Measurements from ENCODE around the gene CNTN3.

The CNTN3 gene

DNA sequence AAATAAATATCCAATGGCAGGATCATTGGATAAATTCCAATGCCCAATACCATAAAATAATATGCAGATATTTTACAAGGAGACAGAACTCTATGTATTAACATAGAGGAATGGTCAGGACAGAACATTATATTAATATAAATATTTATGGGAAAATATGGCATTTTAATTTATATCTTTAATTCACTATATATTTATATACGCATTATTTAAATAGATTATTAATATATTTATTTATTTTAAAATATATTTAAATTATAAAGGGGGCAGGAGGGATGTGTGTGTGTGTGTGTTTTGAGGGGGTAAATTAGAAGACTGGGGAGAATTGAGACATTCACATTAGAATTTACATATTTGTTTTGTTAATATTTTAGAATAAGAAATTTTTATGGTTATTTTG, 31.6 kb upstream of the CNTN3 start:
- no peaks in the 10 kb centered on the region for H3F3A ChIP-seq (ENCODE audit: insufficient read depth, low read length)
- DNase-seq: no peak
- H3K9ac ChIP-seq (ENCODE audit: low read length): no peak overlapping the region
- H4K20me1 ChIP-seq (ENCODE audit: insufficient read depth, low read length): no peaks in the 10 kb centered on the region
- no peaks in the 10 kb centered on the region for H3K4me1 ChIP-seq (ENCODE audit: low read length)
- H3K9me2 ChIP-seq (replicated peaks; ENCODE audit: insufficient read depth, low read length): no peaks in the 10 kb centered on the region
- TF ChIP-seq EZH2 (optimal IDR thresholded peaks at IDR 0.05; ENCODE audit: low read depth, low read length) (no peak), EZH2phosphoT487 (IDR thresholded peaks at IDR 0.05; ENCODE audit: low read length) (no peak)
- TF ChIP-seq, protein P1, sequence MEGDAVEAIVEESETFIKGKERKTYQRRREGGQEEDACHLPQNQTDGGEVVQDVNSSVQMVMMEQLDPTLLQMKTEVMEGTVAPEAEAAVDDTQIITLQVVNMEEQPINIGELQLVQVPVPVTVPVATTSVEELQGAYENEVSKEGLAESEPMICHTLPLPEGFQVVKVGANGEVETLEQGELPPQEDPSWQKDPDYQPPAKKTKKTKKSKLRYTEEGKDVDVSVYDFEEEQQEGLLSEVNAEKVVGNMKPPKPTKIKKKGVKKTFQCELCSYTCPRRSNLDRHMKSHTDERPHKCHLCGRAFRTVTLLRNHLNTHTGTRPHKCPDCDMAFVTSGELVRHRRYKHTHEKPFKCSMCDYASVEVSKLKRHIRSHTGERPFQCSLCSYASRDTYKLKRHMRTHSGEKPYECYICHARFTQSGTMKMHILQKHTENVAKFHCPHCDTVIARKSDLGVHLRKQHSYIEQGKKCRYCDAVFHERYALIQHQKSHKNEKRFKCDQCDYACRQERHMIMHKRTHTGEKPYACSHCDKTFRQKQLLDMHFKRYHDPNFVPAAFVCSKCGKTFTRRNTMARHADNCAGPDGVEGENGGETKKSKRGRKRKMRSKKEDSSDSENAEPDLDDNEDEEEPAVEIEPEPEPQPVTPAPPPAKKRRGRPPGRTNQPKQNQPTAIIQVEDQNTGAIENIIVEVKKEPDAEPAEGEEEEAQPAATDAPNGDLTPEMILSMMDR (IDR thresholded peaks at IDR 0.05; ENCODE audit: low read length): no peak
- no peaks in the 10 kb centered on the region for H3K9me3 ChIP-seq (replicated peaks; ENCODE audit: insufficient read depth, low read length)
- no peaks in the 10 kb centered on the region for H3K79me2 ChIP-seq (ENCODE audit: low read length)
- H3K27me3 ChIP-seq (replicated peaks; ENCODE audit: insufficient read depth, low read length): no peaks in the 10 kb centered on the region
- no peak overlapping the region for H3K27ac ChIP-seq (ENCODE audit: low read length)
- no peaks in the 10 kb centered on the region for H3K36me3 ChIP-seq (replicated peaks; ENCODE audit: insufficient read depth, low read length)
- H2AFZ ChIP-seq (ENCODE audit: low read length): no peak overlapping the region
- no peak overlapping the region for H3K4me3 ChIP-seq (ENCODE audit: low read length)
- H3K4me2 ChIP-seq (ENCODE audit: low read depth, low read length): no peak overlapping the region

DNA sequence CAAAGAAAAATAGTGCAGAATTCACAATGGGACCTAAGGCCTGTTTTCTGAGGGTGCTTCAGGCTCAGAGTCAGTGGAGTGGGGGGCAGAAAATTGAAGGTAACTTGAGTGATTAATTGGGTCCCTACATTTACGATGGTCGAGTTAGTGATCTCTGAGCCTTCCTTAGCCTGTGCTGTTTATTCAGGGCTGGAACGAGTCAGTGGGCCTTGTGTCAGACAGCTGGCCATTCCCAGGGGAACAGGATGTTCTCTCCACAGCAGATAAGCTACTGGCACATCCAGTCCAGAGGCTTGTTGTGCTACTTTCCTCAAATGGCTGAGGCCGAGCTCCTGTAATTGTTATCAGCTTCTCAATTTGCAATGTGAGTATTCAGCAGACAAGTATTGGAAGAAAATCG, 29.2 kb upstream of the CNTN3 start:
- H3K9me2 ChIP-seq (replicated peaks; ENCODE audit: insufficient read depth, low read length): no peaks in the 10 kb centered on the region
- no peaks in the 10 kb centered on the region for H3K9me3 ChIP-seq (replicated peaks; ENCODE audit: insufficient read depth, low read length)
- TF ChIP-seq EZH2 (optimal IDR thresholded peaks at IDR 0.05; ENCODE audit: low read depth, low read length) (no peak), EZH2phosphoT487 (IDR thresholded peaks at IDR 0.05; ENCODE audit: low read length) (no peak)
- TF ChIP-seq, protein P1 (IDR thresholded peaks at IDR 0.05; ENCODE audit: low read length): no peak
- no peak overlapping the region for H3K4me2 ChIP-seq (ENCODE audit: low read depth, low read length)
- no peak overlapping the region for H3K27ac ChIP-seq (ENCODE audit: low read length)
- no peak for DNase-seq
- H3K36me3 ChIP-seq (replicated peaks; ENCODE audit: insufficient read depth, low read length): no peaks in the 10 kb centered on the region
- no peaks in the 10 kb centered on the region for H3F3A ChIP-seq (ENCODE audit: insufficient read depth, low read length)
- H4K20me1 ChIP-seq (ENCODE audit: insufficient read depth, low read length): no peaks in the 10 kb centered on the region
- no peaks in the 10 kb centered on the region for H3K4me1 ChIP-seq (ENCODE audit: low read length)
- no peak overlapping the region for H2AFZ ChIP-seq (ENCODE audit: low read length)
- H3K4me3 ChIP-seq (ENCODE audit: low read length): no peak overlapping the region
- H3K27me3 ChIP-seq (replicated peaks; ENCODE audit: insufficient read depth, low read length): no peaks in the 10 kb centered on the region
- no peak overlapping the region for H3K9ac ChIP-seq (ENCODE audit: low read length)
- H3K79me2 ChIP-seq (ENCODE audit: low read length): no peaks in the 10 kb centered on the region

DNA sequence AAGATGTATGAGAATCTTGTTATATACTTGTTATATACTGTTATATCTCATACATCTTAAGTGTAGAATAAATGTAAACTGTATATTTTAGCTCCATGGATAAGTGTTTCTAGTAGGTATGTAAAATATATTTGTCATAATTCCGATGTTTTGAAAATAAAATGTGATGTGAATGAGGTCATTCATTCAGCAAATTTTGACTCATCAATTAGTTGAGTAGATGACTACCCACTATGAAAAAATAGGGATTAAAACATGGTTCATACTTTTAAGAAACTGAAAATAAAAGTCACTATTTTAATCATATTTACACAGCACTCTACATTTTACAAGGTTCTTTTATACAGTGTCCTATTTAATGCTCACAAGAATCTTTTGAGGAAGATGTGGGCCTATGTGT, 28.4 kb upstream of the CNTN3 start:
- Histone ChIP-seq H3K27me3 (replicated peaks; ENCODE audit: insufficient read depth, low read length) (no peaks in the 10 kb centered on the region), H3K9me3 (replicated peaks; ENCODE audit: insufficient read depth, low read length) (no peaks in the 10 kb centered on the region), H4K20me1 (ENCODE audit: insufficient read depth, low read length) (no peaks in the 10 kb centered on the region), H3K36me3 (replicated peaks; ENCODE audit: insufficient read depth, low read length) (no peaks in the 10 kb centered on the region), H3F3A (ENCODE audit: insufficient read depth, low read length) (no peaks in the 10 kb centered on the region), H3K4me3 (ENCODE audit: low read length) (no peak overlapping the region), H2AFZ (ENCODE audit: low read length) (no peak overlapping the region), H3K4me2 (ENCODE audit: low read depth, low read length) (no peak overlapping the region), H3K9ac (ENCODE audit: low read length) (no peak overlapping the region), H3K9me2 (replicated peaks; ENCODE audit: insufficient read depth, low read length) (no peaks in the 10 kb centered on the region), H3K4me1 (ENCODE audit: low read length) (no peaks in the 10 kb centered on the region), H3K27ac (ENCODE audit: low read length) (no peak overlapping the region), H3K79me2 (ENCODE audit: low read length) (no peaks in the 10 kb centered on the region)
- TF ChIP-seq EZH2phosphoT487 (IDR thresholded peaks at IDR 0.05; ENCODE audit: low read length): no peak
- no peak for TF ChIP-seq EZH2 (optimal IDR thresholded peaks at IDR 0.05; ENCODE audit: low read depth, low read length)
- TF ChIP-seq, protein P1 (IDR thresholded peaks at IDR 0.05; ENCODE audit: low read length): no peak
- no peak for DNase-seq

Data from MM.1S (cell line).